ENCODE results near the gene SIGLEC7. TPM values are rescaled to one million over a fixed set of nuclear protein-coding genes. Genes with fewer than 3 reads are reported as not detected.
A peak's percentile ranks its signal among the peaks of the same experiment; 100 is the strongest.

SIGLEC7 gene
- total RNA-seq, 4 donors from 2014 or later: 0.19 to 2.2 (median 0.92) TPM; not detected in 1

DNA sequence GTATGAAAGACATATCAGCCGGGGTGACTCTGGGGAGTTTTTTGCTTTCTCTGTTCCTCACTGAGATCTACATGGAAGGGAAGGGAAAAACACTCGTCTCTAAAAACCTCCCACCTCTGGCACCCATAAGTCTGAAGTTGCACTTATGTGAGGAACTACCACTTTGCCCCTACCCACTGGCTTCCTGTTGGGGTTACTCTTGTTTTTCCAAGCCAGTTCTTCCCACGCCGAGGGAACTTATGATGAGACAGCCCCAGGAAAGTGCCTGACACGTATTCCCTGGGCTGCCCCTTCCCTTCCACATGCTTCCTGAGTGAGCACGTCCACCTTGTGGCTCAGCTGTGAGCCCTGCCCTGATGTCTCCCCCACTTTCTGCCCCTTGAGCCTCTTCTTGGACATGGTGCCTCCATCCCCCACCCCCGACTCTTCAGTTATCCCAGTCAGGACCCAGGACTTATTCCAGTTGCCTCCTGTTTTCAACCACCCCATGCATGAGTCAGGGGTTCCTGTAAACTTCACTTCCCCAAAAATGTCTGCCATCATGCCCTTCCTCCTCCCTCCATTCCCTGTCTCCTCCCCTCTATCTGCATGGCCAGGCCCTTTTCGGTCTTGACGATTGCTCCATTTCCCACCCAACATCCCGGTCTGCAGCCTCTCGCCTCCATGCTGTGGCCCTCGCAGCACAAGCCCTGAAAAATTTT, 5.1 kb upstream of the SIGLEC7 start:
- no peaks in the 10 kb centered on the region for H3K9me3 ChIP-seq
- H3K27me3 ChIP-seq: peaks cover 0 to 52% (median 3%) of the 10 kb centered on the region in 4 donors
- peak overlapping the region in 2 of 4 donors; percentile 19 to 34 for H3K27ac ChIP-seq (replicated peaks in 1 of 4)
- intact Hi-C loops (cut with DNase I): no loop called here
- H3K4me1 ChIP-seq: no peaks in the 10 kb centered on the region
- H3K36me3 ChIP-seq: no peaks in the 10 kb centered on the region
- no peak for DNase-seq (ENCODE audit: extremely low spot score)
- WGBS: 61% methylated on average over 12 of the region's 12 CpGs
- no peak for TF ChIP-seq POLR2A (IDR thresholded peaks at IDR 0.05; ENCODE audit: low read depth)
- TF ChIP-seq EP300 (IDR thresholded peaks at IDR 0.05): no peak
- TF ChIP-seq, protein P1, sequence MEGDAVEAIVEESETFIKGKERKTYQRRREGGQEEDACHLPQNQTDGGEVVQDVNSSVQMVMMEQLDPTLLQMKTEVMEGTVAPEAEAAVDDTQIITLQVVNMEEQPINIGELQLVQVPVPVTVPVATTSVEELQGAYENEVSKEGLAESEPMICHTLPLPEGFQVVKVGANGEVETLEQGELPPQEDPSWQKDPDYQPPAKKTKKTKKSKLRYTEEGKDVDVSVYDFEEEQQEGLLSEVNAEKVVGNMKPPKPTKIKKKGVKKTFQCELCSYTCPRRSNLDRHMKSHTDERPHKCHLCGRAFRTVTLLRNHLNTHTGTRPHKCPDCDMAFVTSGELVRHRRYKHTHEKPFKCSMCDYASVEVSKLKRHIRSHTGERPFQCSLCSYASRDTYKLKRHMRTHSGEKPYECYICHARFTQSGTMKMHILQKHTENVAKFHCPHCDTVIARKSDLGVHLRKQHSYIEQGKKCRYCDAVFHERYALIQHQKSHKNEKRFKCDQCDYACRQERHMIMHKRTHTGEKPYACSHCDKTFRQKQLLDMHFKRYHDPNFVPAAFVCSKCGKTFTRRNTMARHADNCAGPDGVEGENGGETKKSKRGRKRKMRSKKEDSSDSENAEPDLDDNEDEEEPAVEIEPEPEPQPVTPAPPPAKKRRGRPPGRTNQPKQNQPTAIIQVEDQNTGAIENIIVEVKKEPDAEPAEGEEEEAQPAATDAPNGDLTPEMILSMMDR (IDR thresholded peaks at IDR 0.05): no peak
- no peak for TF ChIP-seq POLR2AphosphoS5 (IDR thresholded peaks at IDR 0.05)
- no peak overlapping the region for H3K4me3 ChIP-seq

GRCh38 chr19:51137792-51138425, 4.2 kb upstream of the SIGLEC7 start:
- intact Hi-C loops (cut with DNase I): no loop called here
- peaks cover 0 to 55% (median 3%) of the 10 kb centered on the region in 4 donors for H3K27me3 ChIP-seq
- H3K4me1 ChIP-seq: no peaks in the 10 kb centered on the region
- DNase-seq (ENCODE audit: extremely low spot score): no peak
- peak overlapping the region in 3 of 4 donors; percentile 19 to 41 (median 35) for H3K27ac ChIP-seq (replicated peaks in 1 of 4)
- no peaks in the 10 kb centered on the region for H3K9me3 ChIP-seq
- H3K4me3 ChIP-seq: no peak overlapping the region
- WGBS: 71% methylated on average over 7 of the region's 9 CpGs
- TF ChIP-seq EP300 (IDR thresholded peaks at IDR 0.05) (no peak), POLR2AphosphoS5 (IDR thresholded peaks at IDR 0.05) (no peak), POLR2A (IDR thresholded peaks at IDR 0.05; ENCODE audit: low read depth) (no peak)
- TF ChIP-seq, protein P1 (IDR thresholded peaks at IDR 0.05): no peak
- H3K36me3 ChIP-seq: no peaks in the 10 kb centered on the region

GRCh38 chr19:51138549-51138979, 3.5 kb upstream of the SIGLEC7 start:
- peaks cover 0 to 60% (median 3%) of the 10 kb centered on the region in 4 donors for H3K27me3 ChIP-seq
- peak overlapping the region in 2 of 4 donors; percentile 38 to 49 for H3K27ac ChIP-seq (replicated peaks in 1 of 4)
- H3K36me3 ChIP-seq: no peaks in the 10 kb centered on the region
- DNase-seq (ENCODE audit: extremely low spot score): no peak
- WGBS: 28% methylated on average over 3 of the region's 6 CpGs
- no peaks in the 10 kb centered on the region for H3K4me1 ChIP-seq
- TF ChIP-seq EP300 (IDR thresholded peaks at IDR 0.05) (no peak), POLR2AphosphoS5 (IDR thresholded peaks at IDR 0.05) (no peak), POLR2A (IDR thresholded peaks at IDR 0.05; ENCODE audit: low read depth) (no peak)
- TF ChIP-seq, protein P1 (IDR thresholded peaks at IDR 0.05): no peak
- no peak overlapping the region for H3K4me3 ChIP-seq
- no peaks in the 10 kb centered on the region for H3K9me3 ChIP-seq
- intact Hi-C loops (cut with DNase I): no loop called here

- no peak for TF ChIP-seq POLR2AphosphoS5 (IDR thresholded peaks at IDR 0.05)
- TF ChIP-seq, protein P1 (IDR thresholded peaks at IDR 0.05): no peak
- TF ChIP-seq EP300 (IDR thresholded peaks at IDR 0.05): no peak
- no peak for TF ChIP-seq POLR2A (IDR thresholded peaks at IDR 0.05; ENCODE audit: low read depth)
- H3K27me3 ChIP-seq: peaks cover 0 to 69% (median 3%) of the 10 kb centered on the region in 4 donors
- WGBS: 54% methylated on average over 4 of the region's 4 CpGs
Measured at GRCh38 chr19:51139299-51140014, 2.6 kb upstream of the SIGLEC7 start.

More at GRCh38 chr19:51139299-51140014, 2.6 kb upstream of the SIGLEC7 start:
- H3K36me3 ChIP-seq: no peaks in the 10 kb centered on the region
- no peaks in the 10 kb centered on the region for H3K4me1 ChIP-seq
- no peaks in the 10 kb centered on the region for H3K9me3 ChIP-seq
- no peak overlapping the region for H3K4me3 ChIP-seq
- H3K27ac ChIP-seq (replicated peaks in 1 of 4): peak overlapping the region in 3 of 4 donors; percentile 1 to 49 (median 38)
- no peak for DNase-seq (ENCODE audit: extremely low spot score)
- intact Hi-C loops (cut with DNase I): no loop called here

Data from esophagus muscularis mucosa (tissue), 4 donors.